MCF 10A (cell line): ENCODE measurements around the gene PPFIA2. TPM values are rescaled to one million over a fixed set of nuclear protein-coding genes. Genes with fewer than 3 reads are reported as not detected.

Experiments used
- BruUV-seq: library from RNA; stranded (reverse); fragments of 400-500 nt; replicated peaks from 2 replicates; lab custom pipeline; 2021; lab: Mats Ljungman, UMichigan
- CTCF ChIA-PET: fragments of 300-600 bp; sonication (Branson Sonifier 250); formaldehyde crosslinking; extraction: SDS; loops from one replicate; lab custom pipeline; 2021; ENCODE audit warnings: antibody characterized with exemption, inconsistent platforms; lab: Yijun Ruan, JAX
- POLR2A ChIA-PET: fragments of 300-600, 350-650 bp; sonication (Branson Sonifier 250); formaldehyde crosslinking; extraction: SDS; loops from one replicate; lab custom pipeline; 2020; ENCODE audit warnings: antibody characterized with exemption, inconsistent platforms; lab: Yijun Ruan, JAX
- DNase-seq: peaks from one replicate; pipeline ENCODE4 v3.0.0-alpha.2; 2018; ENCODE audit not compliant: unreplicated experiment
- H3K27ac Mint-ChIP-seq: one replicate; pipeline ENCODE4 v1.8.0; 2022; ENCODE audit warnings: mild to moderate bottlenecking, low read depth, mixed read lengths; ENCODE audit not compliant: unreplicated experiment
- H3K27me3 Mint-ChIP-seq: one replicate; pipeline ENCODE4 v1.8.0; 2022; ENCODE audit warnings: mixed read lengths; ENCODE audit not compliant: insufficient read depth, unreplicated experiment
- H3K36me3 Mint-ChIP-seq: one replicate; pipeline ENCODE4 v1.8.0; 2022; ENCODE audit warnings: mild to moderate bottlenecking, moderate library complexity, mixed read lengths; ENCODE audit not compliant: insufficient read depth, unreplicated experiment
- H3K4me1 Mint-ChIP-seq: one replicate; pipeline ENCODE4 v1.8.0; 2022; ENCODE audit warnings: mixed read lengths; ENCODE audit not compliant: insufficient read depth, unreplicated experiment
- H3K4me3 Mint-ChIP-seq: one replicate; pipeline ENCODE4 v1.8.0; 2022; ENCODE audit warnings: mild to moderate bottlenecking, moderate library complexity, mixed read lengths; ENCODE audit not compliant: unreplicated experiment
- H3K9me3 Mint-ChIP-seq: one replicate; pipeline ENCODE4 v1.8.0; 2022; ENCODE audit warnings: mixed read lengths; ENCODE audit not compliant: unreplicated experiment
- CTCF ChIP-seq: fragments of 200-600 bp; IDR thresholded peaks from one replicate; pipeline ENCODE4 v1.8.0; 2022; ENCODE audit warnings: antibody characterized with exemption, mild to moderate bottlenecking; ENCODE audit not compliant: unreplicated experiment
- intact Hi-C: fragments of 100-400 bp; cut with micrococcal nuclease; formaldehyde crosslinking; loops from 2 replicates; pipeline ENCODE4 v1.14.1; 2022
- total RNA-seq: library from RNA; stranded (reverse); gene quantifications from 2 replicates; pipeline ENCODE4 v1.2.3, GENCODE V29; 2022

The PPFIA2 gene
- total RNA-seq, 1 experiment from 2014 or later = 2.2 TPM

GRCh38 chr12:81259360-81259759 is 499.8 kb downstream of the PPFIA2 start:
- Mint-ChIP-seq H3K9me3 (no peaks in the 10 kb centered on the region), H3K36me3 (no peaks in the 10 kb centered on the region), H3K4me1 (no peaks in the 10 kb centered on the region), H3K27ac (no peak overlapping the region), H3K27me3 (peaks cover 77% of the 10 kb centered on the region), H3K4me3 (no peak overlapping the region)
- no TSS peak for BruUV-seq
- TF ChIP-seq CTCF = no peak
- CTCF ChIA-PET = interaction anchor here (0.8 to 1.7 kb wide), 3 partner anchors 352 to 846 kb away, joined by 3 to 7 read pairs (median 3); no protein-coding TSS in a partner anchor
- no peak for DNase-seq
- POLR2A ChIA-PET = no interaction called here
- intact Hi-C loops = loop anchor here (2.0 to 10.0 kb wide), 7 partner anchors 115 to 1062 kb away; no protein-coding TSS in a partner anchor

- Mint-ChIP-seq H3K4me3 (no peak overlapping the region), H3K27ac (no peak overlapping the region), H3K9me3 (no peaks in the 10 kb centered on the region), H3K4me1 (no peaks in the 10 kb centered on the region), H3K27me3 (peaks cover 76% of the 10 kb centered on the region), H3K36me3 (no peaks in the 10 kb centered on the region)
- peak; percentile 46 for TF ChIP-seq CTCF
- no TSS peak for BruUV-seq
- CTCF ChIA-PET = interaction anchor here (0.5 to 1.7 kb wide), 12 partner anchors 9 to 1198 kb away, joined by 3 to 7 read pairs (median 3); no protein-coding TSS in a partner anchor
- intact Hi-C loops = loop anchor here (2.0 to 10.0 kb wide), 7 partner anchors 113 to 1061 kb away; no protein-coding TSS in a partner anchor
- POLR2A ChIA-PET = interaction anchor here (0.6 to 0.7 kb wide), 2 partner anchors 690 to 1828 kb away, joined by 3 read pairs; no protein-coding TSS in a partner anchor
- DNase-seq = peak; percentile 55
Measured at GRCh38 chr12:81257947-81258551, 501.1 kb downstream of the PPFIA2 start.

GRCh38 chr12:81255947-81256346 is 503.2 kb downstream of the PPFIA2 start:
- no peaks in the 10 kb centered on the region for H3K36me3 Mint-ChIP-seq
- intact Hi-C loops = loop anchor here (5.0 to 10.0 kb wide), 5 partner anchors 111 to 1059 kb away; no protein-coding TSS in a partner anchor
- BruUV-seq = no TSS peak
- POLR2A ChIA-PET = no interaction called here
- H3K4me1 Mint-ChIP-seq = no peaks in the 10 kb centered on the region
- TF ChIP-seq CTCF = no peak
- H3K27me3 Mint-ChIP-seq = peaks cover 80% of the 10 kb centered on the region
- DNase-seq = no peak
- CTCF ChIA-PET = no interaction called here
- H3K4me3 Mint-ChIP-seq = no peak overlapping the region
- H3K9me3 Mint-ChIP-seq = no peaks in the 10 kb centered on the region
- no peak overlapping the region for H3K27ac Mint-ChIP-seq

- ChIA-PET POLR2A (no interaction called here), CTCF (interaction anchor here (0.6 kb wide), 1 partner anchor 842 kb away, joined by 3 read pairs; no protein-coding TSS in a partner anchor)
- no peaks in the 10 kb centered on the region for H3K36me3 Mint-ChIP-seq
- no peak overlapping the region for H3K27ac Mint-ChIP-seq
- no peak overlapping the region for H3K4me3 Mint-ChIP-seq
- H3K9me3 Mint-ChIP-seq = no peaks in the 10 kb centered on the region
- no peaks in the 10 kb centered on the region for H3K4me1 Mint-ChIP-seq
- no peak for TF ChIP-seq CTCF
- BruUV-seq = no TSS peak
- intact Hi-C loops = loop anchor here (5.0 to 10.0 kb wide), 5 partner anchors 111 to 1058 kb away; no protein-coding TSS in a partner anchor
- no peak for DNase-seq
- H3K27me3 Mint-ChIP-seq = peaks cover 84% of the 10 kb centered on the region
Measured at GRCh38 chr12:81255456-81255855, 503.7 kb downstream of the PPFIA2 start.
